Osteoblast (primary cell): ENCODE data around the gene PCDH9. TPM values are rescaled to one million over a fixed set of nuclear protein-coding genes. Genes with fewer than 3 reads are reported as not detected.

ENCODE experiments used
- DNase-seq: peaks from one replicate; pipeline ENCODE4 v3.0.0; 2011; ENCODE audit warnings: low spot score, mixed read lengths; ENCODE audit not compliant: insufficient read length; ENCODE audit errors: missing footprints
- H2AFZ ChIP-seq: 2 replicates; pipeline ENCODE4 v1.6.0; 2011; ENCODE audit warnings: mild to moderate bottlenecking, low read length
- H3K27ac ChIP-seq: 2 replicates; pipeline ENCODE4 v1.5.1; 2011; ENCODE audit warnings: mild to moderate bottlenecking, low read depth, low read length, moderate library complexity
- H3K27me3 ChIP-seq: 2 replicates; pipeline ENCODE4 v1.6.0; 2012; ENCODE audit warnings: mild to moderate bottlenecking, control low read depth, inconsistent platforms, low read length, moderate library complexity; ENCODE audit not compliant: insufficient read depth
- H3K36me3 ChIP-seq: 2 replicates; pipeline ENCODE4 v1.5.1; 2011; ENCODE audit warnings: mild to moderate bottlenecking, low read length, control low read depth, moderate library complexity; ENCODE audit not compliant: insufficient read depth
- H3K4me1 ChIP-seq: 2 replicates; pipeline ENCODE4 v1.5.1; 2011; ENCODE audit warnings: mild to moderate bottlenecking, low read length, control low read depth, moderate library complexity; ENCODE audit not compliant: insufficient read depth
- H3K4me2 ChIP-seq: 2 replicates; pipeline ENCODE4 v1.6.0; 2011; ENCODE audit warnings: mild to moderate bottlenecking, low read length; ENCODE audit not compliant: insufficient read depth
- H3K4me3 ChIP-seq: fragments of 200-600 bp; sonication (generic); 3 replicates; pipeline ENCODE4 v1.5.1; 2012; ENCODE audit warnings: mild to moderate bottlenecking, low read length, inconsistent platforms; ENCODE audit not compliant: insufficient read depth
- H3K79me2 ChIP-seq: 2 replicates; pipeline ENCODE4 v1.6.0; 2012; ENCODE audit warnings: mild to moderate bottlenecking, low read length, control low read depth, inconsistent platforms; ENCODE audit not compliant: insufficient read depth
- H3K9me3 ChIP-seq: 2 replicates; pipeline ENCODE4 v1.5.1; 2011; ENCODE audit warnings: low read depth, low read length, control low read depth
- H4K20me1 ChIP-seq: 2 replicates; pipeline ENCODE4 v1.6.0; 2012; ENCODE audit warnings: mild to moderate bottlenecking, low read length, control low read depth; ENCODE audit not compliant: insufficient read depth
- total RNA-seq: library from RNA; depleted of rRNA; stranded (reverse); fragments of >200 nt; gene quantifications from 2 replicates; pipeline ENCODE4 v1.2.3, GENCODE V29; 2012
- TF ChIP-seq, protein P1 (sequence below): IDR thresholded peaks from 2 replicates; pipeline ENCODE4 v1.5.1; 2011; ENCODE audit warnings: mild to moderate bottlenecking, low read depth, low read length, moderate library complexity; ENCODE audit errors: extremely low read depth

Gene PCDH9
- total RNA-seq, 1 donor = 1.1 TPM

DNA sequence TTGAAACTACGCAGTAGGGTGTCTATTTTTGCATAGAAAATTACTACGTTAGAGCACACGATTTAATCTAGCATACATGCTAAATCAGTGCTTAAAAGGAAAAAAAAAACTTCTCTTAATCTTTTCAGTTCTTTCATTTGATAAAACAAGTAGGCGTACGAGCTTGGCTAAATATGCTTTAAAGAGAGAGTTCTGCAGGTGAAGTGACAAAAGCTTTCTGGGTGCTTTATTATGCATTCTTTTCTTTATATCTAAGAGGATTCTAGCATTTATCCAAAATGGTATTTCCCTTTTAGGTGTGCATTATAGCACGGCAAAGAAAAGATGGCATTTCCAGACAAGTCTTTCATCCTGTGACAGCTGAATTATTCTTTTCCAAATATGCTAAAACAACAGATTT lies 281.2 kb downstream of the PCDH9 start:
- H3K4me2 ChIP-seq = no peak overlapping the region

DNA sequence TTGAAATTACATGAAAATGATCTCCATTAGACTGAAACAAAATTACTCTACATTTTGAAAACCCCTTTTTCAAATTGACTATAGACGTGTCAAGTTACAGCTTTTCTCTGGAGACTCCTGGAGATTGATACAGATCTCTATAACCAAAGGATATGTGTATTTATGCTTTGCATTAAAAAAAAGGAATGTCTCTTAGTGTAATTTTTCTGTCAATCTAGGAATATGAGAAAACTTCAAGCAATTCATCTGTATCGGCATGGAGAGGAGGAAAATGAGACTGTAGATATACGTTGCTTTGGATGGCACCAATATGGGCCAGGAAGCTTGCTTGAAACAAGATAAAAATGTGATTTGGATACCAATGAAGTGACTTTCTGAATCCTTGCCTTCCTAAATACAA lies 286.6 kb downstream of the PCDH9 start:
- Histone ChIP-seq H3K27me3 (no peaks in the 10 kb centered on the region), H3K27ac (no peak overlapping the region), H3K4me3 (no peak overlapping the region), H2AFZ (no peak overlapping the region), H3K36me3 (no peaks in the 10 kb centered on the region), H3K79me2 (no peaks in the 10 kb centered on the region), H3K4me2 (no peak overlapping the region), H3K4me1 (no peaks in the 10 kb centered on the region), H3K9me3 (no peaks in the 10 kb centered on the region), H4K20me1 (no peaks in the 10 kb centered on the region)
- TF ChIP-seq, protein P1, sequence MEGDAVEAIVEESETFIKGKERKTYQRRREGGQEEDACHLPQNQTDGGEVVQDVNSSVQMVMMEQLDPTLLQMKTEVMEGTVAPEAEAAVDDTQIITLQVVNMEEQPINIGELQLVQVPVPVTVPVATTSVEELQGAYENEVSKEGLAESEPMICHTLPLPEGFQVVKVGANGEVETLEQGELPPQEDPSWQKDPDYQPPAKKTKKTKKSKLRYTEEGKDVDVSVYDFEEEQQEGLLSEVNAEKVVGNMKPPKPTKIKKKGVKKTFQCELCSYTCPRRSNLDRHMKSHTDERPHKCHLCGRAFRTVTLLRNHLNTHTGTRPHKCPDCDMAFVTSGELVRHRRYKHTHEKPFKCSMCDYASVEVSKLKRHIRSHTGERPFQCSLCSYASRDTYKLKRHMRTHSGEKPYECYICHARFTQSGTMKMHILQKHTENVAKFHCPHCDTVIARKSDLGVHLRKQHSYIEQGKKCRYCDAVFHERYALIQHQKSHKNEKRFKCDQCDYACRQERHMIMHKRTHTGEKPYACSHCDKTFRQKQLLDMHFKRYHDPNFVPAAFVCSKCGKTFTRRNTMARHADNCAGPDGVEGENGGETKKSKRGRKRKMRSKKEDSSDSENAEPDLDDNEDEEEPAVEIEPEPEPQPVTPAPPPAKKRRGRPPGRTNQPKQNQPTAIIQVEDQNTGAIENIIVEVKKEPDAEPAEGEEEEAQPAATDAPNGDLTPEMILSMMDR = no peak
- DNase-seq = no peak

More for the DNA sequence above, 281.2 kb downstream of the PCDH9 start:
- Histone ChIP-seq H4K20me1 (no peaks in the 10 kb centered on the region), H3K9me3 (no peaks in the 10 kb centered on the region), H2AFZ (no peak overlapping the region), H3K79me2 (no peaks in the 10 kb centered on the region), H3K36me3 (no peaks in the 10 kb centered on the region), H3K4me1 (no peaks in the 10 kb centered on the region), H3K27me3 (no peaks in the 10 kb centered on the region), H3K27ac (no peak overlapping the region), H3K4me3 (no peak overlapping the region)
- TF ChIP-seq, protein P1 = no peak
- DNase-seq = no peak

DNA sequence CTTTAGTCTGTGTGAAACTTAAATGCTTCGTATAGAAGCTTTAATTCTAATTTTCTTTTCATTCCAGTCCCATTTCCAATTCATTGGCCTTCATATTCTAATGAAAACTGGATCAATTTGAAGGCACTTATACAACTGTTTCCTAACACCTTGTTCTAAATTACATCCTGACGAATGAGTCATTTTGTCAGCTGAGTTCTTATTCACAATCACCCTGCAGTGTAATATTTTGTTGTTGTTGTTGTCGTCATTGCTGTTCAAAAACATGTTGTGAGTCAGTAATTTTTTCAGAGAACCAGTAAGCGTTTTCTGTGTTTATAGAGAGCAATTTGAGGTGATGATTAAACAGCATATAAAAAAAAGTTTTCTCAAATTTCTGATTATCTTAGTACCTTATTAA lies 290.0 kb downstream of the PCDH9 start:
- Histone ChIP-seq H3K4me3 (no peak overlapping the region), H2AFZ (no peak overlapping the region), H3K9me3 (no peaks in the 10 kb centered on the region), H4K20me1 (no peaks in the 10 kb centered on the region), H3K27me3 (no peaks in the 10 kb centered on the region), H3K4me1 (no peaks in the 10 kb centered on the region), H3K36me3 (no peaks in the 10 kb centered on the region), H3K4me2 (no peak overlapping the region), H3K27ac (no peak overlapping the region), H3K79me2 (no peaks in the 10 kb centered on the region)
- TF ChIP-seq, protein P1 = no peak
- DNase-seq = no peak

DNA sequence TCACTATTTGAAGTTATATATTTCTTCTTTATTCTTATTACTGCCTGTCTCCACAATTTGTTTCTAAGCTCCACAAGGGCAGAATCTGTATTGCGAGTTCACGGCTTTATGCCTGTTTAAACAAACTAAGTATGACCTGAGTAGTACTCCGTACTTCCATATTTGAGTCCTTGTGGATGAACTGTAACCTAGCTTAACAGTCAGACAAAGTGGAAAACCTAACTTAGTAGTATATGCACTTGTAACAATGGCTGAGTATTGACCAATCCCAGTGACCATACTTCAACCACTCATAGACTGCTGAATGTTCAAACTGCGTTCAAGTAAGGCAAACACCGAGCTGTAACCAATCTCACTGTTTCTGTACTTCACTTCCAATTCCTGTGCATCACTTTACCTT lies 292.7 kb downstream of the PCDH9 start:
- H3K4me3 ChIP-seq = no peak overlapping the region
- H2AFZ ChIP-seq = no peak overlapping the region
- TF ChIP-seq, protein P1 = no peak
- H3K79me2 ChIP-seq = no peaks in the 10 kb centered on the region
- no peaks in the 10 kb centered on the region for H3K27me3 ChIP-seq
- H3K27ac ChIP-seq = no peak overlapping the region
- no peaks in the 10 kb centered on the region for H3K9me3 ChIP-seq
- H3K36me3 ChIP-seq = no peaks in the 10 kb centered on the region
- H3K4me2 ChIP-seq = no peak overlapping the region
- H3K4me1 ChIP-seq = no peaks in the 10 kb centered on the region
- H4K20me1 ChIP-seq = no peaks in the 10 kb centered on the region
- DNase-seq = no peak
